HG03097 (cell line): ENCODE data around the gene KLF13.
A peak's percentile ranks its signal among the peaks of the same experiment; 100 is the strongest.

Experiments
- ATAC-seq: cut with Tn5 transposase; IDR thresholded peaks from one replicate; pipeline ENCODE4 v1.9.1; 2021; ENCODE audit not compliant: unreplicated experiment, low FRiP score

KLF13 gene

GRCh38 chr15:31377030-31377429, 50.4 kb downstream of the KLF13 start:
- ATAC-seq = no peak

- no peak for ATAC-seq
Observed at GRCh38 chr15:31378363-31378903, 51.8 kb downstream of the KLF13 start.

- no peak for ATAC-seq
Observed at GRCh38 chr15:31379042-31379441, 52.4 kb downstream of the KLF13 start.

GRCh38 chr15:31379577-31379976, 52.9 kb downstream of the KLF13 start:
- no peak for ATAC-seq

GRCh38 chr15:31381801-31382712, 55.4 kb downstream of the KLF13 start:
- no peak for ATAC-seq

GRCh38 chr15:31382713-31383045, 56.0 kb downstream of the KLF13 start:
- ATAC-seq = no peak

- no peak for ATAC-seq
Observed at GRCh38 chr15:31383139-31383538, 56.5 kb downstream of the KLF13 start.

GRCh38 chr15:31384568-31384967, 57.9 kb downstream of the KLF13 start:
- no peak for ATAC-seq

GRCh38 chr15:31385736-31386135, 59.1 kb downstream of the KLF13 start:
- no peak for ATAC-seq

- ATAC-seq = no peak
Observed at GRCh38 chr15:31387092-31387478, 60.5 kb downstream of the KLF13 start.

- no peak for ATAC-seq
Observed at GRCh38 chr15:31387479-31388118, 61.0 kb downstream of the KLF13 start.

GRCh38 chr15:31389576-31389975, 62.9 kb downstream of the KLF13 start:
- no peak for ATAC-seq

GRCh38 chr15:31390029-31390428, 63.4 kb downstream of the KLF13 start:
- ATAC-seq = no peak

- ATAC-seq = no peak
Observed at GRCh38 chr15:31390777-31391486, 64.3 kb downstream of the KLF13 start.

- peak; percentile 78 for ATAC-seq
Observed at GRCh38 chr15:31391687-31392671, 65.3 kb downstream of the KLF13 start.

- no peak for ATAC-seq
Observed at GRCh38 chr15:31392761-31393401, 66.2 kb downstream of the KLF13 start.

- ATAC-seq = no peak
Observed at GRCh38 chr15:31393444-31394091, 66.9 kb downstream of the KLF13 start.

- ATAC-seq = no peak
Observed at GRCh38 chr15:31396881-31397560, 70.4 kb downstream of the KLF13 start.
